SU-DHL-6 (cell line): ENCODE measurements around the gene RNF157.

ENCODE experiments used
- EZH2phosphoT487 ChIP-seq: fragments of 200-600 bp; sonication (generic), shearing (Covaris generic); conservative IDR thresholded peaks from 2 replicates; pipeline ENCODE4 v1.6.1; 2018; ENCODE audit warnings: mild to moderate bottlenecking, antibody characterized with exemption, low read length, moderate library complexity, mixed read lengths
- TF ChIP-seq, protein P1 (sequence below): fragments of 200-600 bp; sonication (generic); IDR thresholded peaks from one replicate; pipeline ENCODE4 v1.5.1; 2017; ENCODE audit warnings: antibody characterized with exemption, mild to moderate bottlenecking, low read length, moderate library complexity; ENCODE audit not compliant: insufficient read depth, poor library complexity, severe bottlenecking

DNA sequence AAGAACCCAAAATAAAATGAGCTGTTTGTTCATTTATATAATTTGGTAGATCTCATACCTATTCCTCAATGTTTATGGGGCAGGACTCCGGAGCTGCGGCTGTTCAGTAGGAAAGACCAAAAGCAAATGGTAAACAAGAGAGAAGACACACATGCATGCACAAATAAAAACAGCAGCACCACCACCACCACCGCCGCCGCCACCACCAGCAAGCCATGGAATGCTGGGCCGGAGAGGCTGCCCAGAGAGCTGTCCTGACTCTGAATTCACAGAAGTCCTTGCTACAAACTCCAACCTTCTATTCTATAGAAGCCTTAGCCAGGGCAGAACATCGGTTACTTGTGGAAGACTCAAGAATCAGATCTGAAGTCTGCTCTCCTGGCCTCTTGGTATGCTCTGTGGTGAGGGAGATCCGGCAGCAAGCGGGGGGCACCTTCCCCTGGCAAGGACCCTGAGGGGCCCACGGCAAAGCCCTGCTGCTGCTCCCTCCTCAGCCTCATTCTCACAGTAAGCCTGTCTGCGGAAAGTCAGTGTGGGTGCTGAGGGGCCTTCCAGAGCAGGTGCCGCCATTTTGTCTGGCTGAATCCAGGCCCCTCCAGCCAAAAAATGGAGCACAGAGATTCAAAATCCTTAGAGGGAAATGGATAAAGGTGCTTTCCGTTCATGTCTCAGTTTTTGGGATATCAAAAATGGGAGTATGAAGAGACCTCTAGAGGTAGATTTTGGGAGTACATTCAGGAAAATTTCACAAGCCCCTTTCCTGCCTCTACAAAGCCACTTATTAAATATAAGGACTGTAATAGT is 92.9 kb downstream of the RNF157 start:
- TF ChIP-seq, protein P1, sequence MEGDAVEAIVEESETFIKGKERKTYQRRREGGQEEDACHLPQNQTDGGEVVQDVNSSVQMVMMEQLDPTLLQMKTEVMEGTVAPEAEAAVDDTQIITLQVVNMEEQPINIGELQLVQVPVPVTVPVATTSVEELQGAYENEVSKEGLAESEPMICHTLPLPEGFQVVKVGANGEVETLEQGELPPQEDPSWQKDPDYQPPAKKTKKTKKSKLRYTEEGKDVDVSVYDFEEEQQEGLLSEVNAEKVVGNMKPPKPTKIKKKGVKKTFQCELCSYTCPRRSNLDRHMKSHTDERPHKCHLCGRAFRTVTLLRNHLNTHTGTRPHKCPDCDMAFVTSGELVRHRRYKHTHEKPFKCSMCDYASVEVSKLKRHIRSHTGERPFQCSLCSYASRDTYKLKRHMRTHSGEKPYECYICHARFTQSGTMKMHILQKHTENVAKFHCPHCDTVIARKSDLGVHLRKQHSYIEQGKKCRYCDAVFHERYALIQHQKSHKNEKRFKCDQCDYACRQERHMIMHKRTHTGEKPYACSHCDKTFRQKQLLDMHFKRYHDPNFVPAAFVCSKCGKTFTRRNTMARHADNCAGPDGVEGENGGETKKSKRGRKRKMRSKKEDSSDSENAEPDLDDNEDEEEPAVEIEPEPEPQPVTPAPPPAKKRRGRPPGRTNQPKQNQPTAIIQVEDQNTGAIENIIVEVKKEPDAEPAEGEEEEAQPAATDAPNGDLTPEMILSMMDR: peak; percentile 17
- TF ChIP-seq EZH2phosphoT487: no peak
